OCI-LY7 (cell line): Measurements from ENCODE around the gene HNMT. TPM values are rescaled to one million over a fixed set of nuclear protein-coding genes. Genes with fewer than 3 reads are reported as not detected.

Source experiments
- BruUV-seq: library from RNA; stranded (reverse); fragments of 400-500 nt; replicated peaks from 2 replicates; lab custom pipeline; 2021; lab: Mats Ljungman, UMichigan
- CTCF ChIA-PET: fragments of 300-600 bp; sonication (Branson Sonifier 250); formaldehyde crosslinking; loops from one replicate; lab custom pipeline; 2022; ENCODE audit warnings: antibody characterized with exemption; ENCODE audit not compliant: unreplicated experiment; lab: Charles Lee
- POLR2A ChIA-PET: fragments of 300-600 bp; sonication (Branson Sonifier 250); formaldehyde crosslinking; loops from one replicate; lab custom pipeline; 2022; ENCODE audit warnings: antibody characterized with exemption; lab: Charles Lee
- DNase-seq: peaks from one replicate; pipeline ENCODE4 v3.0.0-alpha.2; 2015; ENCODE audit warnings: low spot score
- H2AFZ ChIP-seq: fragments of 200-600 bp; sonication (generic), shearing (Covaris generic); 2 replicates; pipeline ENCODE4 v1.6.1; 2014; ENCODE audit warnings: mild to moderate bottlenecking, antibody characterized with exemption, low read length, moderate library complexity
- H3K27ac ChIP-seq: fragments of 200-600 bp; sonication (generic); 2 replicates; pipeline ENCODE4 v1.5.1; 2014; ENCODE audit warnings: mixed run types, low read depth, mild to moderate bottlenecking, moderate library complexity, low read length, inconsistent platforms; ENCODE audit not compliant: poor library complexity, severe bottlenecking
- H3K36me3 ChIP-seq: fragments of 200-600 bp; sonication (generic); 2 replicates; pipeline ENCODE4 v1.6.1; 2014; ENCODE audit warnings: mild to moderate bottlenecking, antibody characterized with exemption, low read length, moderate library complexity, mixed read lengths; ENCODE audit not compliant: insufficient read depth
- H3K4me1 ChIP-seq: fragments of 200-600 bp; sonication (generic); 2 replicates; pipeline ENCODE4 v1.5.1; 2014; ENCODE audit warnings: mild to moderate bottlenecking, low read length; ENCODE audit not compliant: insufficient read depth, poor library complexity, severe bottlenecking
- H3K4me2 ChIP-seq: fragments of 200-600 bp; sonication (generic); 2 replicates; pipeline ENCODE4 v1.6.1; 2014; ENCODE audit warnings: mild to moderate bottlenecking, low read length
- H3K4me3 ChIP-seq: fragments of 200-600 bp; sonication (generic); 2 replicates; pipeline ENCODE4 v1.5.1; 2014; ENCODE audit warnings: mild to moderate bottlenecking, low read depth, low read length; ENCODE audit not compliant: poor library complexity, severe bottlenecking
- H3K79me2 ChIP-seq: fragments of 200-600 bp; sonication (generic); 2 replicates; pipeline ENCODE4 v1.6.1; 2016; ENCODE audit warnings: low read depth, mild to moderate bottlenecking, low read length, moderate library complexity, mixed read lengths; ENCODE audit not compliant: insufficient read depth
- H3K9me2 ChIP-seq: fragments of 200-600 bp; sonication (generic); 2 replicates; pipeline ENCODE4 v1.6.1; 2016; ENCODE audit warnings: mild to moderate bottlenecking, low read length, mixed read lengths; ENCODE audit not compliant: insufficient read depth
- H3K9me3 ChIP-seq: fragments of 200-600 bp; sonication (generic); 2 replicates; pipeline ENCODE4 v1.6.1; 2014; ENCODE audit warnings: mild to moderate bottlenecking, mixed run types, low read length, mixed read lengths
- H4K20me1 ChIP-seq: fragments of 200-600 bp; sonication (generic); 2 replicates; pipeline ENCODE4 v1.6.1; 2014; ENCODE audit warnings: mild to moderate bottlenecking, antibody characterized with exemption, low read length, moderate library complexity, mixed read lengths; ENCODE audit not compliant: insufficient read depth
- CTCF ChIP-seq: fragments of 200-600 bp; sonication (generic); conservative IDR thresholded peaks from 2 replicates; pipeline ENCODE4 v1.5.1; 2014; ENCODE audit warnings: mild to moderate bottlenecking, antibody characterized with exemption, low read length, moderate library complexity, mixed read lengths
- EZH2phosphoT487 ChIP-seq: fragments of 200-600 bp; sonication (generic); IDR thresholded peaks from 2 replicates; pipeline ENCODE4 v1.6.1; 2018; ENCODE audit warnings: low read depth, borderline replicate concordance, mild to moderate bottlenecking, mixed run types, antibody characterized with exemption, low read length, moderate library complexity, mixed read lengths
- intact Hi-C: fragments of 100-400 bp; cut with micrococcal nuclease; formaldehyde crosslinking; loops from one replicate; pipeline ENCODE4 v1.10.0; 2022; ENCODE audit not compliant: unreplicated experiment
- total RNA-seq, 2 experiments: library from RNA; depleted of rRNA in 1 of 2; stranded (reverse); fragments of >200 nt in 1 of 2; shearing (Covaris generic) in 1 of 2; gene quantifications; 2 replicates each; pipeline ENCODE4 v1.2.3, GENCODE V29; 2014 to 2022

Gene HNMT
- total RNA-seq, 2 experiments from 2014 or later: not detected

GRCh38 chr2:137946227-137946626 lies 18.0 kb upstream of the HNMT start:
- Histone ChIP-seq H3K27ac (no peak overlapping the region), H4K20me1 (no peaks in the 10 kb centered on the region), H3K9me2 (no peaks in the 10 kb centered on the region), H2AFZ (no peak overlapping the region), H3K9me3 (no peaks in the 10 kb centered on the region), H3K4me2 (no peak overlapping the region), H3K4me1 (no peaks in the 10 kb centered on the region), H3K4me3 (no peak overlapping the region), H3K36me3 (no peaks in the 10 kb centered on the region), H3K79me2 (no peaks in the 10 kb centered on the region)
- BruUV-seq: no TSS peak
- TF ChIP-seq EZH2phosphoT487 (no peak), CTCF (no peak)
- POLR2A ChIA-PET: no interaction called here
- intact Hi-C loops: loop anchor here (10.0 kb wide), 1 partner anchor 879 kb away; no protein-coding TSS in a partner anchor
- CTCF ChIA-PET: no interaction called here
- no peak for DNase-seq

GRCh38 chr2:137947032-137947727 lies 17.1 kb upstream of the HNMT start:
- no peak overlapping the region for H3K4me3 ChIP-seq
- no peak overlapping the region for H3K27ac ChIP-seq
- H3K4me2 ChIP-seq: no peak overlapping the region
- no peaks in the 10 kb centered on the region for H3K9me2 ChIP-seq
- no peaks in the 10 kb centered on the region for H4K20me1 ChIP-seq
- no peaks in the 10 kb centered on the region for H3K36me3 ChIP-seq
- H2AFZ ChIP-seq: no peak overlapping the region
- no peaks in the 10 kb centered on the region for H3K79me2 ChIP-seq
- no peak for DNase-seq
- POLR2A ChIA-PET: no interaction called here
- BruUV-seq: no TSS peak
- no peaks in the 10 kb centered on the region for H3K9me3 ChIP-seq
- H3K4me1 ChIP-seq: no peaks in the 10 kb centered on the region
- CTCF ChIA-PET: no interaction called here
- intact Hi-C loops: loop anchor here (10.0 kb wide), 1 partner anchor 878 kb away; no protein-coding TSS in a partner anchor
- TF ChIP-seq CTCF (no peak), EZH2phosphoT487 (no peak)

- ChIA-PET CTCF (no interaction called here), POLR2A (no interaction called here)
- Histone ChIP-seq H3K9me3 (no peaks in the 10 kb centered on the region), H3K9me2 (no peaks in the 10 kb centered on the region), H3K4me1 (no peaks in the 10 kb centered on the region), H3K36me3 (no peaks in the 10 kb centered on the region), H3K79me2 (no peaks in the 10 kb centered on the region), H3K27ac (no peak overlapping the region), H4K20me1 (no peaks in the 10 kb centered on the region), H2AFZ (no peak overlapping the region), H3K4me3 (no peak overlapping the region), H3K4me2 (no peak overlapping the region)
- DNase-seq: peak; percentile 27
- intact Hi-C loops: loop anchor here (10.0 kb wide), 1 partner anchor 877 kb away; no protein-coding TSS in a partner anchor
- TF ChIP-seq CTCF (peak; percentile 78), EZH2phosphoT487 (no peak)
- no TSS peak for BruUV-seq
Measured at GRCh38 chr2:137947728-137948336, 16.4 kb upstream of the HNMT start.
